ENCODE results near the gene CYP4B1.

CYP4B1 gene

GRCh38 chr1:46769028-46769740, 29.7 kb upstream of the CYP4B1 start:
- H3K9me3 ChIP-seq (ENCODE audit: control insufficient read depth, insufficient read depth, low read depth, low read length): no peaks in the 10 kb centered on the region
- no peak overlapping the region for H3K4me3 ChIP-seq (ENCODE audit: low read depth, low read length)
- POLR2A ChIA-PET: no interaction called here
- H3K4me1 ChIP-seq (ENCODE audit: control insufficient read depth, insufficient read depth, low read length): no peaks in the 10 kb centered on the region
- no peak for TF ChIP-seq ZNF169 (tag by site-specific recombination; IDR thresholded peaks at IDR 0.05)
- TF ChIP-seq SCRT1 (tag by site-specific recombination; IDR thresholded peaks at IDR 0.05; ENCODE audit: borderline replicate concordance): no peak
- no peak for TF ChIP-seq ZNF311 (tag by site-specific recombination; IDR thresholded peaks at IDR 0.05; ENCODE audit: borderline replicate concordance)
- no peak for TF ChIP-seq ZEB2 (tag by site-specific recombination; IDR thresholded peaks at IDR 0.05)
- TF ChIP-seq ZNF138 (tag by site-specific recombination; IDR thresholded peaks at IDR 0.05; ENCODE audit: borderline replicate concordance): no peak
- no peak for TF ChIP-seq ZNF24 (tag by site-specific recombination; IDR thresholded peaks at IDR 0.05)
- no peak for TF ChIP-seq ZNF513 (tag by site-specific recombination; IDR thresholded peaks at IDR 0.05)
- TF ChIP-seq, protein P1, sequence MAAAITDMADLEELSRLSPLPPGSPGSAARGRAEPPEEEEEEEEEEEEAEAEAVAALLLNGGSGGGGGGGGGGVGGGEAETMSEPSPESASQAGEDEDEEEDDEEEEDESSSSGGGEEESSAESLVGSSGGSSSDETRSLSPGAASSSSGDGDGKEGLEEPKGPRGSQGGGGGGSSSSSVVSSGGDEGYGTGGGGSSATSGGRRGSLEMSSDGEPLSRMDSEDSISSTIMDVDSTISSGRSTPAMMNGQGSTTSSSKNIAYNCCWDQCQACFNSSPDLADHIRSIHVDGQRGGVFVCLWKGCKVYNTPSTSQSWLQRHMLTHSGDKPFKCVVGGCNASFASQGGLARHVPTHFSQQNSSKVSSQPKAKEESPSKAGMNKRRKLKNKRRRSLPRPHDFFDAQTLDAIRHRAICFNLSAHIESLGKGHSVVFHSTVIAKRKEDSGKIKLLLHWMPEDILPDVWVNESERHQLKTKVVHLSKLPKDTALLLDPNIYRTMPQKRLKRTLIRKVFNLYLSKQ (tag by site-specific recombination; IDR thresholded peaks at IDR 0.05; ENCODE audit: borderline replicate concordance): no peak
- TF ChIP-seq, protein P2, sequence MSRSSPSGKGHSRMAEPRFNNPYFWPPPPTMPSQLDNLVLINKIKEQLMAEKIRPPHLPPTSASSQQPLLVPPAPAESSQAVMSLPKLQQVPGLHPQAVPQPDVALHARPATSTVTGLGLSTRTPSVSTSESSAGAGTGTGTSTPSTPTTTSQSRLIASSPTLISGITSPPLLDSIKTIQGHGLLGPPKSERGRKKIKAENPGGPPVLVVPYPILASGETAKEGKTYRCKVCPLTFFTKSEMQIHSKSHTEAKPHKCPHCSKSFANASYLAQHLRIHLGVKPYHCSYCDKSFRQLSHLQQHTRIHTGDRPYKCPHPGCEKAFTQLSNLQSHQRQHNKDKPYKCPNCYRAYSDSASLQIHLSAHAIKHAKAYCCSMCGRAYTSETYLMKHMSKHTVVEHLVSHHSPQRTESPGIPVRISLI (tag by site-specific recombination; IDR thresholded peaks at IDR 0.05): no peak
- TF ChIP-seq ZNF114 (tag by site-specific recombination; IDR thresholded peaks at IDR 0.05): no peak
- TF ChIP-seq ZNF596 (tag by site-specific recombination; IDR thresholded peaks at IDR 0.05): no peak
- no peak for TF ChIP-seq ZFP69B (tag by site-specific recombination; IDR thresholded peaks at IDR 0.05)
- TF ChIP-seq MEIS1 (CRISPR knock-in tag; IDR thresholded peaks at IDR 0.05; ENCODE audit: borderline replicate concordance): no peak
- no peak for TF ChIP-seq ZNF488 (tag by site-specific recombination; IDR thresholded peaks at IDR 0.05)
- TF ChIP-seq, protein P3, sequence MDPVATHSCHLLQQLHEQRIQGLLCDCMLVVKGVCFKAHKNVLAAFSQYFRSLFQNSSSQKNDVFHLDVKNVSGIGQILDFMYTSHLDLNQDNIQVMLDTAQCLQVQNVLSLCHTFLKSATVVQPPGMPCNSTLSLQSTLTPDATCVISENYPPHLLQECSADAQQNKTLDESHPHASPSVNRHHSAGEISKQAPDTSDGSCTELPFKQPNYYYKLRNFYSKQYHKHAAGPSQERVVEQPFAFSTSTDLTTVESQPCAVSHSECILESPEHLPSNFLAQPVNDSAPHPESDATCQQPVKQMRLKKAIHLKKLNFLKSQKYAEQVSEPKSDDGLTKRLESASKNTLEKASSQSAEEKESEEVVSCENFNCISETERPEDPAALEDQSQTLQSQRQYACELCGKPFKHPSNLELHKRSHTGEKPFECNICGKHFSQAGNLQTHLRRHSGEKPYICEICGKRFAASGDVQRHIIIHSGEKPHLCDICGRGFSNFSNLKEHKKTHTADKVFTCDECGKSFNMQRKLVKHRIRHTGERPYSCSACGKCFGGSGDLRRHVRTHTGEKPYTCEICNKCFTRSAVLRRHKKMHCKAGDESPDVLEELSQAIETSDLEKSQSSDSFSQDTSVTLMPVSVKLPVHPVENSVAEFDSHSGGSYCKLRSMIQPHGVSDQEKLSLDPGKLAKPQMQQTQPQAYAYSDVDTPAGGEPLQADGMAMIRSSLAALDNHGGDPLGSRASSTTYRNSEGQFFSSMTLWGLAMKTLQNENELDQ (tag by site-specific recombination; IDR thresholded peaks at IDR 0.05; ENCODE audit: low read depth): no peak
- TF ChIP-seq ZNF426 (tag by site-specific recombination; IDR thresholded peaks at IDR 0.05): no peak
- H3K36me3 ChIP-seq (ENCODE audit: control insufficient read depth in 2 of 2, insufficient read depth in 1 of 2, low read length in 2 of 2): no peaks in the 10 kb centered on the region
- CTCF ChIA-PET: interaction anchor here (2.5 kb wide), 1 partner anchor 22 kb away, joined by 10 read pairs; no protein-coding TSS in a partner anchor
- H3K27ac ChIP-seq (ENCODE audit: extremely low read depth, low read depth, low read length): no peak overlapping the region

- Histone ChIP-seq H3K36me3 (ENCODE audit: control insufficient read depth in 2 of 2, insufficient read depth in 1 of 2, low read length in 2 of 2) (no peaks in the 10 kb centered on the region), H3K9me3 (ENCODE audit: control insufficient read depth, insufficient read depth, low read depth, low read length) (no peaks in the 10 kb centered on the region), H3K4me3 (ENCODE audit: low read depth, low read length) (no peak overlapping the region), H3K27ac (ENCODE audit: extremely low read depth, low read depth, low read length) (no peak overlapping the region), H3K4me1 (ENCODE audit: control insufficient read depth, insufficient read depth, low read length) (no peaks in the 10 kb centered on the region)
- ChIA-PET POLR2A (no interaction called here), CTCF (no interaction called here)
- peak; percentile 64; the same call in 1 of the 2 replicates for TF ChIP-seq TRIM28 (IDR thresholded peaks at IDR 0.05; ENCODE audit: borderline replicate concordance, low read length)
- TF ChIP-seq ZNF184 (tag by site-specific recombination; IDR thresholded peaks at IDR 0.05): no peak
- TF ChIP-seq ZNF768 (tag by site-specific recombination; IDR thresholded peaks at IDR 0.05): no peak
These were observed 28.3 kb upstream of the CYP4B1 start for GRCh38 chr1:46770541-46770940.

Data from HEK293 (cell line).